T-helper 2 cell (primary cell): ENCODE data around the gene MAP4K5.

Experiments
- DNase-seq, 5 experiments: peaks; one replicate each; pipeline versions ENCODE4 v3.0.0 to v3.0.0-alpha.2; 2012 to 2022

Gene MAP4K5

GRCh38 chr14:50476134-50476533 is 56.2 kb downstream of the MAP4K5 start:
- no peak for DNase-seq

GRCh38 chr14:50475460-50475859 is 56.9 kb downstream of the MAP4K5 start:
- no peak for DNase-seq

GRCh38 chr14:50471838-50472465 is 60.4 kb downstream of the MAP4K5 start:
- DNase-seq: peak in 1 of 5 experiments; percentile 6

- DNase-seq: no peak
Observed at GRCh38 chr14:50469982-50470381, 62.4 kb downstream of the MAP4K5 start.

- peak in 1 of 5 experiments; percentile 78 for DNase-seq
Observed at GRCh38 chr14:50462111-50462510, 70.3 kb downstream of the MAP4K5 start.

GRCh38 chr14:50453869-50454268 is 78.5 kb downstream of the MAP4K5 start:
- DNase-seq: no peak

GRCh38 chr14:50452979-50453705 is 79.2 kb downstream of the MAP4K5 start:
- peak in 1 of 5 experiments; percentile 39 for DNase-seq

- no peak for DNase-seq
Observed at GRCh38 chr14:50452296-50452695, 80.1 kb downstream of the MAP4K5 start.

- DNase-seq: no peak
Observed at GRCh38 chr14:50451854-50452253, 80.5 kb downstream of the MAP4K5 start.

GRCh38 chr14:50447461-50447860 is 84.9 kb downstream of the MAP4K5 start:
- no peak for DNase-seq

- DNase-seq: no peak
Observed at GRCh38 chr14:50434528-50434927, 97.8 kb downstream of the MAP4K5 start.

- DNase-seq: no peak
Observed at GRCh38 chr14:50432131-50432530, 100.2 kb downstream of the MAP4K5 start.

GRCh38 chr14:50425816-50426215 is 106.6 kb downstream of the MAP4K5 start:
- no peak for DNase-seq

GRCh38 chr14:50425105-50425504 is 107.3 kb downstream of the MAP4K5 start:
- no peak for DNase-seq

- DNase-seq: no peak
Observed at GRCh38 chr14:50423529-50423928, 108.8 kb downstream of the MAP4K5 start.

GRCh38 chr14:50421499-50421898 is 110.9 kb downstream of the MAP4K5 start:
- DNase-seq: no peak

- DNase-seq: no peak
Observed at GRCh38 chr14:50417853-50418252, 114.5 kb downstream of the MAP4K5 start.

- DNase-seq: no peak
Observed at GRCh38 chr14:50410921-50411320, 121.4 kb downstream of the MAP4K5 start.

- DNase-seq: no peak
Observed at GRCh38 chr14:50410071-50410470, 122.3 kb downstream of the MAP4K5 start.

GRCh38 chr14:50407111-50407812 is 125.1 kb downstream of the MAP4K5 start:
- DNase-seq: no peak

- no peak for DNase-seq
Observed at GRCh38 chr14:50403419-50403818, 128.9 kb downstream of the MAP4K5 start.

- no peak for DNase-seq
Observed at GRCh38 chr14:50402965-50403364, 129.4 kb downstream of the MAP4K5 start.

GRCh38 chr14:50400461-50400860 is 131.9 kb downstream of the MAP4K5 start:
- DNase-seq: no peak
